CD4-positive, CD25-positive, alpha-beta regulatory T cell (primary cell): ENCODE measurements around the gene ZCCHC17. TPM values are rescaled to one million over a fixed set of nuclear protein-coding genes. Genes with fewer than 3 reads are reported as not detected.

ENCODE experiments used
- ATAC-seq, 2 donors: fragments of 150-1000 bp; cut with Tn5 transposase; one replicate each; pipeline ENCODE4 v1.10.0; 2021; ENCODE audit warnings: low read depth in 2 of 2, moderate number of reproducible peaks in 2 of 2, moderate library complexity in 1 of 2
- DNase-seq, 3 donors: peaks; one replicate each; pipeline versions ENCODE4 v3.0.0 to v3.0.0-alpha.2; 2012 to 2022; ENCODE audit warnings: mixed read lengths in 1 of 3
- H3K27ac ChIP-seq: one replicate; pipeline ENCODE4 v1.7.0; 2013; ENCODE audit warnings: mild to moderate bottlenecking, low read length; ENCODE audit not compliant: insufficient read depth, poor library complexity, severe bottlenecking
- H3K27me3 ChIP-seq: one replicate; pipeline ENCODE4 v1.7.0; 2013; ENCODE audit warnings: low read length; ENCODE audit not compliant: control insufficient read depth, insufficient read depth
- H3K36me3 ChIP-seq: one replicate; pipeline ENCODE4 v1.7.0; 2013; ENCODE audit warnings: mild to moderate bottlenecking, low read length, moderate library complexity; ENCODE audit not compliant: control insufficient read depth, insufficient read depth
- H3K4me1 ChIP-seq: 2 replicates; pipeline ENCODE4 v1.7.0; 2013; ENCODE audit warnings: mild to moderate bottlenecking, low read length; ENCODE audit not compliant: insufficient read depth, control insufficient read depth, poor library complexity, severe bottlenecking
- H3K4me3 ChIP-seq: one replicate; pipeline ENCODE4 v1.7.0; 2013; ENCODE audit warnings: low read depth, mild to moderate bottlenecking, low read length, moderate library complexity
- H3K9me3 ChIP-seq, 2 experiments: 1 replicate in 1 of 2; 2 replicates in 1 of 2; pipeline ENCODE4 v1.7.0; 2013; ENCODE audit warnings: low read length in 2 of 2, mild to moderate bottlenecking in 1 of 2, moderate library complexity in 1 of 2; ENCODE audit not compliant: control insufficient read depth in 2 of 2
- H3K27ac Mint-ChIP-seq, 3 donors: one replicate each; pipeline ENCODE4 v1.8.0; 2020 to 2022; ENCODE audit warnings: mild to moderate bottlenecking in 3 of 3, mixed read lengths in 3 of 3, moderate library complexity in 2 of 3
- H3K27me3 Mint-ChIP-seq: one replicate; pipeline ENCODE4 v1.8.0; 2022; ENCODE audit warnings: mild to moderate bottlenecking, mixed read lengths
- H3K36me3 Mint-ChIP-seq: one replicate; pipeline ENCODE4 v1.8.0; 2020; ENCODE audit warnings: mixed read lengths
- H3K4me1 Mint-ChIP-seq, 4 donors: one replicate each; pipeline ENCODE4 v1.8.0; 2020 to 2022; ENCODE audit warnings: mixed read lengths in 4 of 4, mild to moderate bottlenecking in 1 of 4
- H3K4me3 Mint-ChIP-seq, 4 donors: one replicate each; pipeline ENCODE4 v1.8.0; 2020 to 2022; ENCODE audit warnings: mild to moderate bottlenecking in 4 of 4, mixed read lengths in 4 of 4, moderate library complexity in 3 of 4
- H3K9me3 Mint-ChIP-seq, 7 donors: one replicate each; pipeline ENCODE4 v1.8.0; 2020 to 2022; ENCODE audit warnings: mixed read lengths in 7 of 7, mild to moderate bottlenecking in 3 of 7, moderate library complexity in 2 of 7
- polyA plus RNA-seq, 4 donors: library from polyadenylated mRNA; unstranded; fragments of 300-500 nt; fragmentation: Illumina TruSeq; gene quantifications; one replicate each; pipeline ENCODE4 v1.2.3, GENCODE V29; 2021
- total RNA-seq: library from RNA; stranded (reverse); gene quantifications from one replicate; pipeline ENCODE4 v1.2.3, GENCODE V29; 2022

The ZCCHC17 gene
- total and polyA plus RNA-seq, 5 donors from 2014 or later: 14.3 to 58.6 (median 45.8) TPM

DNA sequence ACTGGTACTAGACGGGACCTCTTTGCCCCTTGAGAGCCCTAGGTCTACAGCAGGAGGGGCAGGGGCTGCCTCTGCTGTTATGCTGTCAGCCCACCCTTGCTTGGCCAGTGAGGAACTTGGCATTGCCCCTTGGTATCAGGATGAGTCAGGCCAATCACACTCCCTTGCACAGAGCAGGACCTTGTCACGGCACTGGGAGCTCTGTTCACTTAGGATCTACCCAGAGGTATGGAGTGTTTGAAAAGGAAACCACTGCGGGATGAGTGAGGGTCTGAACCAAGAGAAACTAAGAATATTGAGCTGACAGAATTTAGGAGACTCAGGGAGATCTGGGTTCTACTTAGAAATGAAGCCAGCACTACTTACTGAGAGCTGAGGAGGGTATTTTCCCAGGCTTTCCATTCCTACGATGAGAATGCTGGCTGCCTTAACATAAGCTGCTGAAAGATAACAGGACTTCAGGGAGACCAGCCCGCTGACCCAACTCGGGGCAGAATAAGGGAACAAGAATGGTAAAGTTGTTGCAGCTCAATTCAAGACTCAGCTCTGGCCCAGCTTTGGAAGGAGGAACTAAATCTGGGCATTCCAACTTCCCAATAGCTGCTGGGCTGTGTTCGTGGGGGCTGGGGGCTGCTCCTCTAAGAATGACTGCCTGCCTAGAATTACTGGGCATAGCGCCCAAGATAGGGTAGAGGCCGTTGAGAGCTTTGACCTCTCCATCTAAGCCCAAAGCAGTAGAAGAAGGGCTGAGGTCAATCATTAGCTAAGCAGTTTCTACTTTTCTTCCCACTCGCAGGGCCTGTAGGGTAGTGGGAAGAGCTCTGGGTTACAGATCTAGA, 74.5 kb downstream of the ZCCHC17 start:
- Histone ChIP-seq H3K36me3 (peaks cover 8% of the 10 kb centered on the region), H3K27ac (no peak overlapping the region), H3K4me1 (peaks cover 11% of the 10 kb centered on the region), H3K9me3 (no peaks in the 10 kb centered on the region), H3K4me3 (no peak overlapping the region), H3K27me3 (no peaks in the 10 kb centered on the region)
- no peak overlapping the region for H3K4me3 Mint-ChIP-seq
- DNase-seq (no peak), ATAC-seq (no peak)
- H3K4me1 Mint-ChIP-seq: peaks cover 0 to 23% (median 8%) of the 10 kb centered on the region in 4 donors
- H3K27ac Mint-ChIP-seq: no peak overlapping the region
- H3K9me3 Mint-ChIP-seq: no peaks in the 10 kb centered on the region
- H3K36me3 Mint-ChIP-seq: peaks cover 4% of the 10 kb centered on the region
- peaks cover 18% of the 10 kb centered on the region for H3K27me3 Mint-ChIP-seq

DNA sequence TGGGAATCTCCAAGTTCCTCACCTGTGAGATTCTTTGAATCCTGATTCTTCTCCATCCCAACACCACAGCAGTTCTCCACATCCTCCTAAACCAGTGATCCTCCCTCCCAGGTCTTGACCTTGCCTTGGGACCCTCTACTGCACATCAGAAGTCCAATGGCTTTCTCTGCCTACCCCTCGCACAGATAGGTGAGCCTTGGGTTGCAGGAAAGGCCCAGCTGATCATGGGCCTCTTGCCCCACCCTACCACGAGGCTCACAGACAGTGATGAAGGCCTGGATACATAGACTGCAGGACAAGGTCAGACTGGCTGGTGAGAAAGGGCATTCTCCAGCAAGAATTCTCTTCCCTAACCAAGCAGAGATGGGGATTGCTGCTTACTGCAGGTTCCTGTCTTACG, 75.2 kb downstream of the ZCCHC17 start:
- H3K9me3 Mint-ChIP-seq: no peaks in the 10 kb centered on the region
- no peak overlapping the region for H3K4me3 Mint-ChIP-seq
- H3K27ac Mint-ChIP-seq: peak overlapping the region in 2 of 3 donors; percentile 5 to 13
- no peaks in the 10 kb centered on the region for H3K27me3 ChIP-seq
- H3K36me3 Mint-ChIP-seq: peaks cover 4% of the 10 kb centered on the region
- DNase-seq (no peak), ATAC-seq (no peak)
- no peak overlapping the region for H3K4me3 ChIP-seq
- no peak overlapping the region for H3K27ac ChIP-seq
- H3K36me3 ChIP-seq: peaks cover 1% of the 10 kb centered on the region
- H3K4me1 Mint-ChIP-seq: peaks cover 0 to 23% (median 8%) of the 10 kb centered on the region in 4 donors
- H3K4me1 ChIP-seq: peaks cover 11% of the 10 kb centered on the region
- H3K27me3 Mint-ChIP-seq: peaks cover 18% of the 10 kb centered on the region
- H3K9me3 ChIP-seq: no peaks in the 10 kb centered on the region

DNA sequence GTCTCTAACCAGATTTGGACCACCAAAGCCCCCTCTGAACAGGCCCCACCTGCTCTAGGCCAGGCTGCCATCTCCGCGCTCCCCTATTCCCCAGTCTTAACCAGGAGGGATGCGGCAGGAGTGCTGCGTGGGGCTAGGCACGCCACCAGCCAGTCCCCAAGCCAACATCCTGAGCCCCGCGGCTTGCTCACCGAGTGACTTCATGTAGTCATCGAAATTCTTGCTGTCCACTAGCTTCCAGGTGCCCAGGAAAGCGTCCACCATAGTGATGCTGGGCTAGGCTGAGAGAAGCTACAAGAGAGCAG, 75.9 kb downstream of the ZCCHC17 start:
- peak overlapping the region in 3 of 4 donors; percentile 34 to 76 (median 43) for H3K4me3 Mint-ChIP-seq

DNA sequence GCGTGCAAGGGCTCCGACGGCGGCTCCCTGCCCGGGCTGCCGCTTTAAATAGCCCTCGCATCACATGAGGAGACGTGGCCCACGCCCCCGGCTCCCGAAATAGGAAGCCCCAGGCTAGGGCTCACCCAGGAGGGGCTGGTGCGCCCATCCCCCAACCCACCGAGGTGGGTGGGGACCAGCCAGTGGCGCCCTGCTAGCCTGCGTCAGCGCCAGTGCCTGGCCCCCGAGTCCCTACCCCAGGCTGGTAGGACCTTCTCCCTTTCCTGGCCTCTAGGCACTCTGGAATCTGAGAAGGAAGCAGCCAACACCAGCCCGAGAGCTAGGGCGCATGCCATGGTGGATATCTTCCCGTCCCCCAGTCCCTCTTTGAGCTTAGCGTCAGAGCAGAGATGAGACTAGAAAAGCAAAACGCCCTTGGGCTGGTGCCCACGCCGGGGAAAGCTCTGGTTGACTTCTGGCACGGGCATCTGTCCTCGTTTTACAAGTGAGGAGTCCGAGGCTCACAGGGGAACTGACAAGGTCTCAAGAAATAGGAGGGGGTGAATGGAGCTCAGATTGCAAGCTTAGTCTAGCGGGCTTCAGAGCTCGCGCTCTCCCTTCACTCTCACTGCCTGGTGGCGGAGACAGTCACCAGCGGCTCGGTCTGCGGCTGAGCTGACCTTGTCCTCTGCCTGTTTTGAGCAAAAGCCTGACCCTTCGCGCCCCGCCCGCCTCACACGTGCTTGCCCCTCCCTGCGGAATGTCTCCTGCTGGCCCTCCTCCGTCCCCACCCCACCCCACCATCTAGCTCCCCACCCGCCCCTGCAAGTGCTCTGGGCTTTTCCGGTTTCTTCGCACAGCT, 76.4 kb downstream of the ZCCHC17 start, which contains the start of gene FABP3:
FABP3 (minus strand) TSS at position 21 of the 841 bp plus-strand sequence. CDS start 62 bp downstream, outside the sequence.
- ATAC-seq (peak; percentile 46 to 47), DNase-seq (peak in 1 of 3 donors; percentile 23)
- Histone ChIP-seq H3K4me3 (peak within 1 kb of the TSS; percentile 24), H3K4me1 (peaks cover 11% of the 10 kb centered on the region), H3K27ac (no peak within 1 kb of the TSS), H3K27me3 (no peaks in the 10 kb centered on the region), H3K9me3 (no peaks in the 10 kb centered on the region), H3K36me3 (no peaks in the 10 kb centered on the region)
- Mint-ChIP-seq H3K4me1 (peaks cover 0 to 23% (median 8%) of the 10 kb centered on the region in 4 donors), H3K9me3 (no peaks in the 10 kb centered on the region), H3K36me3 (no peaks in the 10 kb centered on the region), H3K27ac (peak within 1 kb of the TSS in 2 of 3 donors; percentile 13 to 91), H3K4me3 (peak within 1 kb of the TSS; percentile 43 to 90 (median 83)), H3K27me3 (peaks cover 18% of the 10 kb centered on the region)

More for the DNA sequence above, 75.9 kb downstream of the ZCCHC17 start:
- Histone ChIP-seq H3K4me3 (no peak overlapping the region), H3K4me1 (peaks cover 11% of the 10 kb centered on the region), H3K27me3 (no peaks in the 10 kb centered on the region), H3K9me3 (no peaks in the 10 kb centered on the region), H3K36me3 (no peaks in the 10 kb centered on the region), H3K27ac (no peak overlapping the region)
- no peak for DNase-seq
- no peak for ATAC-seq
- H3K36me3 Mint-ChIP-seq: peaks cover 4% of the 10 kb centered on the region
- H3K9me3 Mint-ChIP-seq: no peaks in the 10 kb centered on the region
- H3K27me3 Mint-ChIP-seq: peaks cover 18% of the 10 kb centered on the region
- H3K4me1 Mint-ChIP-seq: peaks cover 0 to 23% (median 8%) of the 10 kb centered on the region in 4 donors
- peak overlapping the region in 2 of 3 donors; percentile 13 to 65 for H3K27ac Mint-ChIP-seq

DNA sequence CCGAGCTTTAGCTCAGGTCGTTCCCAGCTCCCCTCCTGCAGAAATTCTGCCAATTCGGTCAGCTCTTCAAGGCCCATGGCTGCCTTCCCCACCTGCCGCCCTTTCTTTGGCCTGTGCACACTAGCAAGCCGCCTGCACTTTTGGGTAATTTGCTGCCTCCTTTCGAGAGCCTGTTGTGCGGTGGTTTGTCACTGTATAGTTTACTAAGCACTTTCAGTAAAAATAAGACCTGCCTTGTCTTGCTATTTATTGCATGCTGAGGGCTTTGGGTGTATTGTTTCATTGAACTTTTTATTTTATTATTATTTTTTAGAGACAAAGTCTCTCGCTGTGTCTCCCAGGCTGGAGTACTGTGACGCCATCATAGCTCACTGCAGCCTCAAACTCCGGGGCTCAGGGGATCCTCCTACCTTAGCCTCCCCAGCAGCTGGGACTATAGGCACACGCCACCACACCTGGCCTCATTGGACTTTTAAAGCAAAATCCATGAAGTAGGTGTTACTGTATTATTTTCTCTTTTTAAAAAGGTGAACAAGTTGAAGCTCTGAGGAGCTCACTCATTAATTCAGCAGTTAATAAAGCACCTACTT, 77.2 kb downstream of the ZCCHC17 start:
- Histone ChIP-seq H3K4me1 (peaks cover 11% of the 10 kb centered on the region), H3K4me3 (no peak overlapping the region), H3K36me3 (no peaks in the 10 kb centered on the region), H3K27me3 (no peaks in the 10 kb centered on the region), H3K27ac (no peak overlapping the region), H3K9me3 (no peaks in the 10 kb centered on the region)
- DNase-seq: peak in 1 of 3 donors; percentile 20
- H3K4me1 Mint-ChIP-seq: peaks cover 0 to 23% (median 8%) of the 10 kb centered on the region in 4 donors
- H3K36me3 Mint-ChIP-seq: no peaks in the 10 kb centered on the region
- H3K4me3 Mint-ChIP-seq: peak overlapping the region; percentile 43 to 90 (median 83)
- peak in 1 of 2 donors; percentile 16 for ATAC-seq
- H3K9me3 Mint-ChIP-seq: no peaks in the 10 kb centered on the region
- H3K27ac Mint-ChIP-seq: peak overlapping the region in 1 of 3 donors; percentile 91
- peaks cover 18% of the 10 kb centered on the region for H3K27me3 Mint-ChIP-seq

DNA sequence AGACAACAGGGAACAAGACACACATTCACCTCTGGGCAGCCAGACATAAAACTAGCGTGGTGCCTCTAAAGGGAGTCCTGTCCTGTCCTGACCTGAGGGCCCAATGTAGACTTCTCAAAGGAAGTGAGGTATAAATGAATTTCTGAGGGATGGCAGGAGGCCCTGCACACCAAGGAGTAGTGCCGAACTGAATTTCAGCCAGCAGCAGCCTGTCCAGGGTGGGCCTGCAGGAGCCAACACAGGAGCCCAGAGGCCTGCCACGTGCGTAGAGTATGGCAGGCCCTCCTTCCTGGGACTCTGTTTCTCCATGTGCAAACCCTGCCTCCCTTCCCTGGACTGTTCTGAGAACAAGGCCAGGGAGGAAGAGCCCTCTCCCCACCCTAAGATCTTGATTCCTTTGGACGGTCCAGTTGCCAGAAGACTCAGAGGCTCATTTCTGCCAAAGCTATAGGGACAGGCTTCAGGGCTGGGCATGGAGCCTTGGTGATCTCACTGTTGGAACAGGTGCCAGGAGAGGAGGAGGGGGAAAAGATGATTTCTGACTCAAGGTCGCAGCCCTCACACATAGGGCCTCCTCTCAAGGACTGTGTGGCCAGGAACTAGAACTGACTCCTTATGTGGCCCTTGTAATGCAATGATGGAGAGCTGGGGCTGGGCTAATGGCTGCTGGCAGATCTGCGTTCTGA, 77.8 kb downstream of the ZCCHC17 start:
- no peak for DNase-seq
- Histone ChIP-seq H3K9me3 (no peaks in the 10 kb centered on the region), H3K27ac (no peak overlapping the region), H3K27me3 (no peaks in the 10 kb centered on the region), H3K4me3 (no peak overlapping the region), H3K36me3 (no peaks in the 10 kb centered on the region), H3K4me1 (peaks cover 11% of the 10 kb centered on the region)
- no peak for ATAC-seq
- Mint-ChIP-seq H3K27me3 (peaks cover 18% of the 10 kb centered on the region), H3K27ac (no peak overlapping the region), H3K36me3 (no peaks in the 10 kb centered on the region), H3K9me3 (no peaks in the 10 kb centered on the region), H3K4me3 (peak overlapping the region in 1 of 4 donors; percentile 90), H3K4me1 (peaks cover 0 to 23% (median 8%) of the 10 kb centered on the region in 4 donors)
